GM12892 (cell line): ENCODE data around the gene PTPRN2.

Experiments
- POLR2A ChIP-seq: IDR thresholded peaks from 2 replicates; pipeline ENCODE4 v1.6.1; 2011; ENCODE audit warnings: low read depth, low read length, control low read depth
- POLR2AphosphoS5 ChIP-seq: IDR thresholded peaks from 2 replicates; pipeline ENCODE4 v1.6.1; 2011; ENCODE audit warnings: low read depth, low read length, control low read depth
- TAF1 ChIP-seq: IDR thresholded peaks from 2 replicates; pipeline ENCODE4 v1.6.1; 2011; ENCODE audit warnings: low read depth, mild to moderate bottlenecking, control low read depth, low read length, borderline replicate concordance

DNA sequence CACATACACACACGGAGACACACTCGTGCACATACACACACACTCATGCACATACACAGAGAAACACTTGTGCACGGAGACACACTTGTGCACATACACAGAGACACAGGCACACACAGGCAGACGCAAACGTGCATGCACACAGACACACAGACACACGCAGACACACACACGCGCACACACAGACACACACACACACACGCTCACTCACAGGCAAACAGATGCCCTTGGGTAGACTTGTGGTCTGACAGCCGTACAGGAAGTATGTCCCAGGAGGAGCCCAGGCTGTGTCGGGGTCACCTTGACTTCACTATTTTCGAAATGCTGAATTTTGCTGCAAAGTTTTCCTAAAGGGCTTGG lies 712.8 kb downstream of the PTPRN2 start:
- TF ChIP-seq POLR2AphosphoS5 (no peak), POLR2A (no peak), TAF1 (no peak)
